ENCODE results near the gene GJA9. TPM values are rescaled to one million over a fixed set of nuclear protein-coding genes. Genes with fewer than 3 reads are reported as not detected.
"Not testable (repeated sequence)": the region's sequence is repeated elsewhere in the genome, so short reads cannot be mapped to it uniquely, and the experiment has no call there.

The GJA9 gene
- total RNA-seq, 4 donors from 2014 or later = not detected

DNA sequence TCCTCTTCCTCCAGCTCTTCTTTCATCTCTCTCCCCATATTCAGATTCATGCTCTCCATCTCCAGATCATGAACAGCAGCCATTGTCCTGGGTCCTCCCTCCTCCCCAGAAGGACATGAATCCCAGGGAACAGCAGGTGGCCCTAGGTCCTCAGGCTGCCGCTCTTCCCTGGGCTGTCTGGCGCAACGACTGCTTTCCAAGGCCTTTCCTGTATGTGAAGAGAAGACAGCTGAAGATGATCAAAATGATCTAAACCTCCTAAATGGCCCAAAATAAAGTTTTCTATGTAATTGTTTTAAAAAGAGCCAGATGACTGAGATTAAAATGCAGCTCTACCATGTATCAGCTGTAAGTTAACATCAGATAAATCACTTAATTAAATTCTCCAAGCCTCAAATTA lies 37.7 kb upstream of the GJA9 start:
- TF ChIP-seq POLR2A (IDR thresholded peaks at IDR 0.05; ENCODE audit: low read depth) (no peak), CTCF (IDR thresholded peaks at IDR 0.05) (peak in 1 of 3 experiments; percentile 17)
- no peak overlapping the region for H3K27ac ChIP-seq (replicated peaks in 1 of 4)
- H3K4me3 ChIP-seq = no peak overlapping the region
- H3K36me3 ChIP-seq = no peaks in the 10 kb centered on the region
- 49% methylated on average over 3 of the region's 3 CpGs for whole genome bisulfite sequencing
- intact Hi-C loops (cut with DNase I) = no loop called here
- H3K27me3 ChIP-seq = no peaks in the 10 kb centered on the region
- H3K4me1 ChIP-seq = no peaks in the 10 kb centered on the region
- no peak for DNase-seq (ENCODE audit: extremely low spot score)
- H3K9me3 ChIP-seq = no peaks in the 10 kb centered on the region

DNA sequence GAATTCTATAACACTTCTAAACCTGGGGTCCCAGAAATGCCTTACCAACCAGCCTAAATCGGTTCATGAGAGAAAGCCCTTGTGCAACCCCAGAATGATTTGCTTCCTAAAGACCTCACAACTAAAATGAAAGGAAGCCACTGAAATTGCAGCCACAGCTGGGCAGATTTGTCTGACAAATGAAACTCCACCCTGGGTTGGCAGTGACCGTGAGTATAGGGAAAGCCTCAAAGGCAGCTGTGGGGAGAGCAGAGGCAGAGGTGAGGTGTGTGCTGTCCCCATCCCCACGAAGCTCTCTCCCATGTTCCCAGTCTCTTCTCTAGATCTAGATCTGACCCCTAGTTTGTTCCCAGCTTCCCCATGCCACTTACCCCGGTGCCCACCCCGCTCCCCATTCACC lies 37.2 kb upstream of the GJA9 start:
- Histone ChIP-seq H3K27ac (replicated peaks in 1 of 4) (no peak overlapping the region), H3K36me3 (no peaks in the 10 kb centered on the region), H3K4me1 (no peaks in the 10 kb centered on the region), H3K27me3 (no peaks in the 10 kb centered on the region), H3K4me3 (no peak overlapping the region), H3K9me3 (no peaks in the 10 kb centered on the region)
- 72% methylated on average over 5 of the region's 5 CpGs for WGBS
- no peak for TF ChIP-seq POLR2A (IDR thresholded peaks at IDR 0.05; ENCODE audit: low read depth)
- TF ChIP-seq CTCF (IDR thresholded peaks at IDR 0.05) = no peak
- no peak for TF ChIP-seq POLR2AphosphoS5 (IDR thresholded peaks at IDR 0.05)
- no peak for TF ChIP-seq EP300 (IDR thresholded peaks at IDR 0.05)
- intact Hi-C loops (cut with DNase I) = no loop called here
- DNase-seq (ENCODE audit: extremely low spot score) = no peak

DNA sequence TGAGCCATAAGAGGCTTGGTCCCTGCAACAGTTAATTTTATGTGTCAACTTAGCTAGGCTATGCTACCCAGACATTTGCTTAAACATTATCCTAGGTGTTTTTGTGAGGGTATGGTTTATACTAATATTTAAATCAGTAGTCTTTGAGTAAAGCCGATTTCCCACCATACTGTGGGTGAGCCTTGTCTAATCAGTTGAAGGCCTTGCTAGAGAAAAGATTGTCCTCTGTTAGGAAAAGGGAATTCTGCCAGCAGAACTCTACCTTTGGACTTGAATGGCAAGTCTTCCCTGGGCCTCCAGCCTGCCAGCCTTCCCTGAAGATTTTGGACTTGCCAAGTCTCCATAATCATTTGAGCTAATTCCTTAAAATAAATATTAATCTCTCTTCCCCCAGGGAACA lies 36.4 kb upstream of the GJA9 start:
- intact Hi-C loops (cut with DNase I) = no loop called here
- Histone ChIP-seq H3K27me3 (no peaks in the 10 kb centered on the region), H3K36me3 (no peaks in the 10 kb centered on the region), H3K4me1 (no peaks in the 10 kb centered on the region), H3K9me3 (no peaks in the 10 kb centered on the region), H3K4me3 (no peak overlapping the region), H3K27ac (replicated peaks in 1 of 4) (no peak overlapping the region)
- DNase-seq (ENCODE audit: extremely low spot score) = no peak
- TF ChIP-seq EP300 (IDR thresholded peaks at IDR 0.05) (no peak), POLR2A (IDR thresholded peaks at IDR 0.05; ENCODE audit: low read depth) (no peak), CTCF (IDR thresholded peaks at IDR 0.05) (no peak), POLR2AphosphoS5 (IDR thresholded peaks at IDR 0.05) (no peak)
- WGBS = 100% methylated on average over 1 of the region's 1 CpG

DNA sequence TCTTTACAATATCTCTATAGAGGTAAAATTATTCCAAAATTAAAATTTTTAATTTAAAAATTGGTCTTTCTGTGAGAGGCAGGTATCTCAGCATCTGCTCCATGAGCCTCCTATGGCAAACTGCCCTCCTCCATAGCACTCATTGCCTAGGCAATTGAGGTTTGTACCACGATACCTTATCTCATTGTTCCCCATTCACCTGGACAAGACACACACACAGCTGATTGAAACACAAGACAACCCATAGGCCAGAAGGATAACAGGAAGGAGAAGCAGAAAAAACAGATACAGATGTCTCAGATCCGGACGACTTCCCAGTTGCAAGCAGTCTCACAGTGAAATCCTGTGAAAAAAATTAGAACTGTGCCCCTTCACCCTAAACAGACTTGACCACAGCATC lies 36.0 kb upstream of the GJA9 start:
- intact Hi-C loops (cut with DNase I) = no loop called here

GRCh38 chr1:38915352-38915948 lies 34.1 kb upstream of the GJA9 start:
- TF ChIP-seq CTCF (IDR thresholded peaks at IDR 0.05) (no peak), EP300 (IDR thresholded peaks at IDR 0.05) (no peak), POLR2A (IDR thresholded peaks at IDR 0.05; ENCODE audit: low read depth) (no peak), POLR2AphosphoS5 (IDR thresholded peaks at IDR 0.05) (no peak)
- H3K4me3 ChIP-seq = no peak overlapping the region
- H3K4me1 ChIP-seq = no peaks in the 10 kb centered on the region
- intact Hi-C loops (cut with DNase I) = no loop called here
- no peaks in the 10 kb centered on the region for H3K27me3 ChIP-seq
- no peaks in the 10 kb centered on the region for H3K36me3 ChIP-seq
- no peak for DNase-seq (ENCODE audit: extremely low spot score)
- no peak overlapping the region for H3K27ac ChIP-seq (replicated peaks in 1 of 4)
- 51% methylated on average over 3 of the region's 3 CpGs for WGBS
- H3K9me3 ChIP-seq = no peaks in the 10 kb centered on the region

More for the DNA sequence above, 36.0 kb upstream of the GJA9 start:
- Histone ChIP-seq H3K4me1 (no peaks in the 10 kb centered on the region), H3K9me3 (no peaks in the 10 kb centered on the region), H3K4me3 (no peak overlapping the region), H3K27ac (replicated peaks in 1 of 4) (no peak overlapping the region), H3K27me3 (no peaks in the 10 kb centered on the region), H3K36me3 (no peaks in the 10 kb centered on the region)
- WGBS = 91% methylated on average over 3 of the region's 3 CpGs
- TF ChIP-seq POLR2AphosphoS5 (IDR thresholded peaks at IDR 0.05) (no peak), POLR2A (IDR thresholded peaks at IDR 0.05; ENCODE audit: low read depth) (no peak)
- no peak for DNase-seq (ENCODE audit: extremely low spot score)

- H3K27me3 ChIP-seq; H3K4me3 ChIP-seq; H3K36me3 ChIP-seq; H3K4me1 ChIP-seq; H3K9me3 ChIP-seq; intact Hi-C loops (cut with DNase I); DNase-seq (ENCODE audit: extremely low spot score); H3K27ac ChIP-seq (replicated peaks in 1 of 4): not testable (repeated sequence)
- WGBS = 91% methylated on average over 8 of the region's 8 CpGs
Measured at GRCh38 chr1:38914908-38915307, 33.5 kb upstream of the GJA9 start.

All from esophagus muscularis mucosa (tissue), 4 donors.